ENCODE measurements around the gene FRAT2.

GRCh38 chr10:97380516-97380915 is 46.0 kb upstream of the FRAT2 start:
- no peak for TF ChIP-seq EZH2 (conservative IDR thresholded peaks at IDR 0.05; ENCODE audit: low read depth, low read length)
- TF ChIP-seq SUZ12 (IDR thresholded peaks at IDR 0.05; ENCODE audit: low read depth, low read length): no peak
- TF ChIP-seq ZSCAN29 (CRISPR knock-in tag; conservative IDR thresholded peaks at IDR 0.05): no peak
- TF ChIP-seq, protein P1, sequence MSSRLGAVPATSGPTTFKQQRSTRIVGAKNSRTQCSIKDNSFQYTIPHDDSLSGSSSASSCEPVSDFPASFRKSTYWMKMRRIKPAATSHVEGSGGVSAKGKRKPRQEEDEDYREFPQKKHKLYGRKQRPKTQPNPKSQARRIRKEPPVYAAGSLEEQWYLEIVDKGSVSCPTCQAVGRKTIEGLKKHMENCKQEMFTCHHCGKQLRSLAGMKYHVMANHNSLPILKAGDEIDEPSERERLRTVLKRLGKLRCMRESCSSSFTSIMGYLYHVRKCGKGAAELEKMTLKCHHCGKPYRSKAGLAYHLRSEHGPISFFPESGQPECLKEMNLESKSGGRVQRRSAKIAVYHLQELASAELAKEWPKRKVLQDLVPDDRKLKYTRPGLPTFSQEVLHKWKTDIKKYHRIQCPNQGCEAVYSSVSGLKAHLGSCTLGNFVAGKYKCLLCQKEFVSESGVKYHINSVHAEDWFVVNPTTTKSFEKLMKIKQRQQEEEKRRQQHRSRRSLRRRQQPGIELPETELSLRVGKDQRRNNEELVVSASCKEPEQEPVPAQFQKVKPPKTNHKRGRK (CRISPR knock-in tag; IDR thresholded peaks at IDR 0.05): no peak
- TF ChIP-seq ZNF766 (CRISPR knock-in tag; IDR thresholded peaks at IDR 0.05; ENCODE audit: borderline replicate concordance): no peak
- no peak for TF ChIP-seq TRIM24 (CRISPR knock-in tag; IDR thresholded peaks at IDR 0.05)
- TF ChIP-seq NR1H2 (CRISPR knock-in tag; IDR thresholded peaks at IDR 0.05; ENCODE audit: borderline replicate concordance, low read depth): no peak
